Left lung (tissue), 10 donors: ENCODE measurements around the gene LYSMD2. TPM values are rescaled to one million over a fixed set of nuclear protein-coding genes. Genes with fewer than 3 reads are reported as not detected.

Experiments used
- ATAC-seq: fragments of 200-7000 bp; cut with Tn5 transposase; one replicate; pipeline ENCODE4 v1.9.1; 2020; ENCODE audit warnings: moderate library complexity
- DNase-seq, 4 donors: peaks; one replicate each; pipeline ENCODE4 v3.0.0-alpha.2; 2013 to 2020
- H3K27ac ChIP-seq, 2 donors: fragments of 200-600 bp; sonication (generic) in 1 of 2; one replicate each; pipeline versions ENCODE4 v1.5.0 to v1.8.0; 2020 to 2021
- H3K27me3 ChIP-seq, 2 donors: fragments of 200-600 bp; sonication (generic) in 1 of 2; one replicate each; pipeline versions ENCODE4 v1.5.0 to v1.8.0; 2020 to 2021
- H3K36me3 ChIP-seq, 2 donors: fragments of 200-600 bp; sonication (generic) in 1 of 2; one replicate each; pipeline versions ENCODE4 v1.5.0 to v1.8.0; 2020 to 2021
- H3K4me1 ChIP-seq, 2 donors: fragments of 200-600 bp; one replicate each; pipeline ENCODE4 v1.8.0; 2021
- H3K4me3 ChIP-seq, 2 donors: fragments of 200-600 bp; sonication (generic) in 1 of 2; one replicate each; pipeline versions ENCODE4 v1.5.0 to v1.8.0; 2020 to 2021; ENCODE audit warnings: mild to moderate bottlenecking in 1 of 2
- H3K9me3 ChIP-seq, 2 donors: fragments of 200-600 bp; sonication (generic) in 1 of 2; one replicate each; pipeline versions ENCODE4 v1.5.0 to v1.8.0; 2020 to 2021
- CTCF ChIP-seq, 2 donors: fragments of 200-600 bp; sonication (generic) in 1 of 2; IDR thresholded peaks; one replicate each; pipeline versions ENCODE4 v1.5.0 to v1.8.0; 2021; ENCODE audit warnings: antibody characterized with exemption in 2 of 2
- intact Hi-C, 2 donors: fragments of 100-400 bp; cut with DNase I; formaldehyde crosslinking; loops; one replicate each; pipeline versions ENCODE4 v1.11.2 to v1.14.2; 2022
- polyA plus RNA-seq, 6 donors: library from polyadenylated mRNA; unstranded; fragments of 120-200 nt; gene quantifications; one replicate each; pipeline ENCODE4 v1.2.1, GENCODE V29; 2013; ENCODE audit not compliant: insufficient read length in 6 of 6
- total RNA-seq, 2 donors: library from RNA; stranded (reverse); fragmentation: NEBNext Ultra II Directional; extraction: Animal tissue kit (Norgen Biotek cat#: 25700); gene quantifications; one replicate each; pipeline ENCODE4 v1.2.1, GENCODE V29; 2021
- donor health status: DM: no; HTN: yes; CAD: no.
- donor health status: DM: no; HTN: no; CAD: no.

Gene LYSMD2
- total and polyA plus RNA-seq, 8 donors = 5.2 to 19.6 (median 6.0) TPM

- no peak for TF ChIP-seq CTCF (IDR thresholded peaks at IDR 0.05)
- ATAC-seq (peak; percentile 95), DNase-seq (peak in 3 of 4 donors; percentile 30 to 92 (median 46))
- Histone ChIP-seq H3K4me3 (peak within 1 kb of the TSS; percentile 56 to 60), H3K27ac (peak within 1 kb of the TSS in 1 of 2 donors; percentile 18), H3K36me3 (no peaks in the 10 kb centered on the region), H3K9me3 (no peaks in the 10 kb centered on the region), H3K27me3 (peaks cover 0 to 24% of the 10 kb centered on the region in 2 donors), H3K4me1 (peaks cover 3 to 43% of the 10 kb centered on the region in 2 donors)
- intact Hi-C loops = no loop called here
Observed at GRCh38 chr15:51750792-51751696, 13.6 kb upstream of the LYSMD2 start, which contains the start of gene TMOD2. TMOD2 (plus strand) TSS chr15:51751597; CDS start chr15:51766442, 14,845 bp downstream.

GRCh38 chr15:51750186-51750585 lies 12.7 kb upstream of the LYSMD2 start:
- Histone ChIP-seq H3K9me3 (no peaks in the 10 kb centered on the region), H3K27me3 (peaks cover 0 to 24% of the 10 kb centered on the region in 2 donors), H3K4me3 (no peak overlapping the region), H3K36me3 (no peaks in the 10 kb centered on the region), H3K27ac (no peak overlapping the region), H3K4me1 (peaks cover 3 to 35% of the 10 kb centered on the region in 2 donors)
- no peak for TF ChIP-seq CTCF (IDR thresholded peaks at IDR 0.05)
- ATAC-seq = no peak
- no peak for DNase-seq
- intact Hi-C loops = no loop called here

GRCh38 chr15:51749307-51749706 lies 11.9 kb upstream of the LYSMD2 start:
- Histone ChIP-seq H3K27me3 (peaks cover 0 to 24% of the 10 kb centered on the region in 2 donors), H3K4me1 (peaks cover 3 to 31% of the 10 kb centered on the region in 2 donors), H3K36me3 (no peaks in the 10 kb centered on the region), H3K4me3 (no peak overlapping the region), H3K9me3 (no peaks in the 10 kb centered on the region), H3K27ac (no peak overlapping the region)
- no peak for ATAC-seq
- no peak for DNase-seq
- no peak for TF ChIP-seq CTCF (IDR thresholded peaks at IDR 0.05)
- intact Hi-C loops = no loop called here

- no peaks in the 10 kb centered on the region for H3K9me3 ChIP-seq
- no peak for DNase-seq
- H3K4me1 ChIP-seq = peaks cover 5 to 33% of the 10 kb centered on the region in 2 donors
- no peak for TF ChIP-seq CTCF (IDR thresholded peaks at IDR 0.05)
- no peaks in the 10 kb centered on the region for H3K36me3 ChIP-seq
- H3K4me3 ChIP-seq = no peak overlapping the region
- no peaks in the 10 kb centered on the region for H3K27me3 ChIP-seq
- no peak for ATAC-seq
- intact Hi-C loops = no loop called here
- no peak overlapping the region for H3K27ac ChIP-seq
Observed at GRCh38 chr15:51739061-51739712, 1.7 kb upstream of the LYSMD2 start.

- Histone ChIP-seq H3K4me3 (peak overlapping the region in 1 of 2 donors; percentile 82), H3K27me3 (no peaks in the 10 kb centered on the region), H3K27ac (peak overlapping the region in 1 of 2 donors; percentile 91), H3K36me3 (no peaks in the 10 kb centered on the region), H3K9me3 (no peaks in the 10 kb centered on the region), H3K4me1 (peaks cover 5 to 33% of the 10 kb centered on the region in 2 donors)
- DNase-seq (no peak), ATAC-seq (no peak)
- intact Hi-C loops = no loop called here
- no peak for TF ChIP-seq CTCF (IDR thresholded peaks at IDR 0.05)
Observed at GRCh38 chr15:51738553-51738952, 1.1 kb upstream of the LYSMD2 start.
